ENCODE results near the gene SMPD4. TPM values are rescaled to one million over a fixed set of nuclear protein-coding genes. Genes with fewer than 3 reads are reported as not detected.
"Not testable (repeated sequence)": the region's sequence is repeated elsewhere in the genome, so short reads cannot be mapped to it uniquely, and the experiment has no call there.

SMPD4 gene
- 10 to 100 TPM; 46.3 to 53.1 TPM for total RNA-seq

GRCh38 chr2:130181325-130181879 is at the start of gene SMPD4:
TSS of gene SMPD4 (minus strand) at chr2:130181602. CDS start at chr2:130176592, 5,010 bp downstream.
- DNase-seq (ENCODE audit: low spot score) (peak; percentile 85), ATAC-seq (ENCODE audit: insufficient number of reproducible peaks, low FRiP score, low read depth) (peak; percentile 93)
- Histone ChIP-seq H3K4me1 (ENCODE audit: control insufficient read depth in 1 of 2, low read depth in 2 of 2) (peaks cover 17 to 23% of the 10 kb centered on the region in 2 donors), H3K27ac (peak within 1 kb of the TSS; percentile 80 to 81), H3K4me3 (peak within 1 kb of the TSS; percentile 100), H3K36me3 (peaks cover 2% of the 10 kb centered on the region), H3K9me3 (no peaks in the 10 kb centered on the region), H3K27me3 (replicated peaks; ENCODE audit: insufficient read depth) (no peaks in the 10 kb centered on the region)
- no peak for TF ChIP-seq CTCF (IDR thresholded peaks at IDR 0.05)

DNA sequence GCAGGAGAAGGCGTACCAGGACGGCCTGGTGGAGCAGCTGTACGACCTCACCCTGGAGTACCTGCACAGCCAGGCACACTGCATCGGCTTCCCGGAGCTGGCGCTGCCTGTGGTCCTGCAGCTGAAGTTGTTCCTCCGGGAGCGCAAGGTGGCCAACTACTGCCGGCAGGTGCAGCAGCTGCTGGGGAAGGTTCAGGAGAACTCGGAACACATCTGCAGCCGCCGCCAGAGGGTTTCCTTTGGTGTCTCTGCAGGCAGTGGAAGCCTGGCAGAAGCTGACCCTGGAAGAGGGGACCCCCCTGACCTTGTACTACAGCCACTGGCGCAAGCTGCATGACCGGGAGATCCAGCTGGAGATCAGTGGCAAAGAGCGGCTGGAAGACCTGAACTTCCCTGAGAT is 49.5 kb upstream of the SMPD4 start:
- ATAC-seq (ENCODE audit: insufficient number of reproducible peaks, low FRiP score, low read depth); H3K27ac ChIP-seq; H3K4me1 ChIP-seq (ENCODE audit: control insufficient read depth in 1 of 2, low read depth in 2 of 2); H3K9me3 ChIP-seq; H3K36me3 ChIP-seq; H3K27me3 ChIP-seq (replicated peaks; ENCODE audit: insufficient read depth); H3K4me3 ChIP-seq; DNase-seq (ENCODE audit: low spot score): not testable (repeated sequence)

- H3K4me3 ChIP-seq; H3K4me1 ChIP-seq (ENCODE audit: control insufficient read depth in 1 of 2, low read depth in 2 of 2); H3K27me3 ChIP-seq (replicated peaks; ENCODE audit: insufficient read depth); ATAC-seq (ENCODE audit: insufficient number of reproducible peaks, low FRiP score, low read depth); H3K36me3 ChIP-seq; H3K9me3 ChIP-seq; H3K27ac ChIP-seq; DNase-seq (ENCODE audit: low spot score): not testable (repeated sequence)
These were observed 49.0 kb upstream of the SMPD4 start for GRCh38 chr2:130230376-130230775.

- H3K4me3 ChIP-seq; H3K27ac ChIP-seq; H3K36me3 ChIP-seq; ATAC-seq (ENCODE audit: insufficient number of reproducible peaks, low FRiP score, low read depth); H3K27me3 ChIP-seq (replicated peaks; ENCODE audit: insufficient read depth); H3K4me1 ChIP-seq (ENCODE audit: control insufficient read depth in 1 of 2, low read depth in 2 of 2); H3K9me3 ChIP-seq; DNase-seq (ENCODE audit: low spot score): not testable (repeated sequence)
These were observed 47.7 kb upstream of the SMPD4 start for GRCh38 chr2:130229161-130229510.

- H3K4me3 ChIP-seq; ATAC-seq (ENCODE audit: insufficient number of reproducible peaks, low FRiP score, low read depth); H3K27me3 ChIP-seq (replicated peaks; ENCODE audit: insufficient read depth); H3K36me3 ChIP-seq; DNase-seq (ENCODE audit: low spot score); H3K4me1 ChIP-seq (ENCODE audit: control insufficient read depth in 1 of 2, low read depth in 2 of 2); H3K9me3 ChIP-seq; H3K27ac ChIP-seq: not testable (repeated sequence)
These were observed 47.2 kb upstream of the SMPD4 start for GRCh38 chr2:130228467-130229160.

- not testable (repeated sequence) for H3K27me3 ChIP-seq (replicated peaks; ENCODE audit: insufficient read depth); H3K4me1 ChIP-seq (ENCODE audit: control insufficient read depth in 1 of 2, low read depth in 2 of 2); H3K9me3 ChIP-seq; DNase-seq (ENCODE audit: low spot score); H3K27ac ChIP-seq; ATAC-seq (ENCODE audit: insufficient number of reproducible peaks, low FRiP score, low read depth); H3K4me3 ChIP-seq; H3K36me3 ChIP-seq
These were observed 46.6 kb upstream of the SMPD4 start for GRCh38 chr2:130228005-130228404.

- H3K27me3 ChIP-seq (replicated peaks; ENCODE audit: insufficient read depth); H3K36me3 ChIP-seq; ATAC-seq (ENCODE audit: insufficient number of reproducible peaks, low FRiP score, low read depth); H3K27ac ChIP-seq; H3K4me1 ChIP-seq (ENCODE audit: control insufficient read depth in 1 of 2, low read depth in 2 of 2); H3K4me3 ChIP-seq; H3K9me3 ChIP-seq; DNase-seq (ENCODE audit: low spot score): not testable (repeated sequence)
These were observed 41.1 kb upstream of the SMPD4 start for GRCh38 chr2:130222523-130222922.

DNA sequence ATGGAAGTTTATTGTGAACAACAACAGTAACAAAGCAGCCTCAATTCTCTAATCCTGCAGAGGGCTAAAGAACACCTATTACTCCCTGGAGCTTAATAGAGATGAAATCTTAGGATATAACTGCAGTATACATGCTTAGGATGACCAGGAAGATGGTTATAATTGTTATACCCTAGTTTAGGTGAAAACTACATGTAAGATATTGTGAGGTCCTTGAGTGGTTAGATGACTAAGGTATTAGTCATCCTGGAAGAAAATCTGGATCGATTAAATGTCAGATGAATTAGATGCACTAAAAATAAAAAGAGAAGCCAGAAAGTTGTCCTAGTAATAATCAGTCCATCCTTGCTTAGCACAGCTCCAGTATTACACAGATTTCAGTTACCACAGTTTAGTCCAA is 39.1 kb upstream of the SMPD4 start:
- not testable (repeated sequence) for ATAC-seq (ENCODE audit: insufficient number of reproducible peaks, low FRiP score, low read depth); H3K4me3 ChIP-seq; H3K36me3 ChIP-seq; H3K27ac ChIP-seq; DNase-seq (ENCODE audit: low spot score); H3K9me3 ChIP-seq; H3K4me1 ChIP-seq (ENCODE audit: control insufficient read depth in 1 of 2, low read depth in 2 of 2); H3K27me3 ChIP-seq (replicated peaks; ENCODE audit: insufficient read depth)

GRCh38 chr2:130219147-130219546 is 37.7 kb upstream of the SMPD4 start:
- H3K4me1 ChIP-seq (ENCODE audit: control insufficient read depth in 1 of 2, low read depth in 2 of 2); ATAC-seq (ENCODE audit: insufficient number of reproducible peaks, low FRiP score, low read depth); H3K27me3 ChIP-seq (replicated peaks; ENCODE audit: insufficient read depth); DNase-seq (ENCODE audit: low spot score); H3K27ac ChIP-seq; H3K36me3 ChIP-seq; H3K9me3 ChIP-seq; H3K4me3 ChIP-seq: not testable (repeated sequence)

DNA sequence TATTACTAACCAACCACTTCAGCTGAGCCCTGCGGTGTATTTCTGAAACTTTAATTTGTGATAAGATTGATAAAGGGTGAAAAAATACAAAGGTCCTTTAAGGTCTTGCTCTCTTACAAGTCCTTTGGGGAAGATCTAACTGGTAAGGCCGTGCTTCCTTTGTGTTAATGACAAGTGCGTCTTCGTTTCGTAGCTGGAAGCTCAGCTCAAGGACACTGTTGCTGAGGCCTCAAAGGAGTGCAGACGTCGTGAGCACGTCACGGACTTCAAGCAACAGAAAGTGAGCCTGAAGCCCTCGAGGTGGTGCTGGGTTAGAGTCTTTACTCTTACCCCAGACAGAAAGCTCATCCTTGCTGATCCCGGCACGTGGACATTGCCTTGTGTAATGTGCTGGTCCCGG is 25.6 kb upstream of the SMPD4 start:
- H3K27ac ChIP-seq; ATAC-seq (ENCODE audit: insufficient number of reproducible peaks, low FRiP score, low read depth); H3K4me3 ChIP-seq; H3K27me3 ChIP-seq (replicated peaks; ENCODE audit: insufficient read depth); H3K36me3 ChIP-seq; H3K4me1 ChIP-seq (ENCODE audit: control insufficient read depth in 1 of 2, low read depth in 2 of 2); H3K9me3 ChIP-seq; DNase-seq (ENCODE audit: low spot score): not testable (repeated sequence)

DNA sequence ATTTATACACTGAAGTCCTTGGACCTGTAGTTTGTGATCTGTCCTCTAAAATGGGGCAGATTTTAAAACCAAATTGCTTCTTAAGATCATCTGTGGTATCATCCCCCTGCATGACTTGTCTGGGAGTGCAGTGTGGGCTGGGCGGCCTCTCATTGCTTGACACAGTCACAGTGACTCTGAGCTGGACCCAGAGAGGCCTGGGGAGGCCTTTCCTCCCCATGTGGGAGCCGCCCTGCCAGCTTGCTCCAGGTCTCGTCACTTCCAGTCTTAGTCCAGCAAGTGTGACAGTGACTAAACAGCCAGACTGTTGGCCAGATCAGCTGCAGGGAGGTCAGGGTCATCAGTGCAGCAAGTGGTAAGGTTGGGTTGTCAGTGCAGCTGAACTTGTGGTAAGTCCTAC is 21.7 kb upstream of the SMPD4 start:
- not testable (repeated sequence) for H3K4me3 ChIP-seq; H3K36me3 ChIP-seq; H3K4me1 ChIP-seq (ENCODE audit: control insufficient read depth in 1 of 2, low read depth in 2 of 2); ATAC-seq (ENCODE audit: insufficient number of reproducible peaks, low FRiP score, low read depth); H3K27ac ChIP-seq; H3K9me3 ChIP-seq; DNase-seq (ENCODE audit: low spot score); H3K27me3 ChIP-seq (replicated peaks; ENCODE audit: insufficient read depth)

GRCh38 chr2:130202518-130202917 is 21.1 kb upstream of the SMPD4 start:
- not testable (repeated sequence) for ATAC-seq (ENCODE audit: insufficient number of reproducible peaks, low FRiP score, low read depth); DNase-seq (ENCODE audit: low spot score); H3K36me3 ChIP-seq

More at GRCh38 chr2:130202518-130202917, 21.1 kb upstream of the SMPD4 start:
- H3K4me1 ChIP-seq (ENCODE audit: control insufficient read depth in 1 of 2, low read depth in 2 of 2); H3K27ac ChIP-seq; H3K4me3 ChIP-seq; H3K27me3 ChIP-seq (replicated peaks; ENCODE audit: insufficient read depth); H3K9me3 ChIP-seq: not testable (repeated sequence)

All from thoracic aorta (tissue), 2 donors.